PC-9 (cell line): Measurements from ENCODE around the gene ABCA4. TPM values are rescaled to one million over a fixed set of nuclear protein-coding genes. Genes with fewer than 3 reads are reported as not detected.

Experiments used
- BruUV-seq: library from RNA; stranded (reverse); fragments of 400-500 nt; replicated peaks from 2 replicates; lab custom pipeline; 2021; lab: Mats Ljungman, UMichigan
- CTCF ChIA-PET: fragments of 300-600 bp; sonication (Branson Sonifier 250); formaldehyde crosslinking; loops from one replicate; lab custom pipeline; 2022; ENCODE audit warnings: antibody characterized with exemption; lab: Charles Lee
- POLR2A ChIA-PET: fragments of 300-600 bp; sonication (Branson Sonifier 250); formaldehyde crosslinking; loops from one replicate; lab custom pipeline; 2022; ENCODE audit warnings: antibody characterized with exemption; ENCODE audit not compliant: unreplicated experiment; lab: Charles Lee
- DNase-seq, 2 experiments: peaks; one replicate each; pipeline versions ENCODE4 v3.0.0 to v3.0.0-alpha.2; 2015 to 2022; ENCODE audit warnings: mixed read lengths in 1 of 2
- H2AFZ ChIP-seq: fragments of 200-600 bp; sonication (generic); 2 replicates; pipeline ENCODE4 v1.8.1; 2017; ENCODE audit warnings: antibody characterized with exemption
- H3F3A ChIP-seq: fragments of 200-600 bp; sonication (generic); 2 replicates; pipeline ENCODE4 v1.8.1; 2017; ENCODE audit warnings: antibody characterized with exemption, mild to moderate bottlenecking, low read depth; ENCODE audit not compliant: insufficient read depth
- H3K27ac ChIP-seq: fragments of 200-600 bp; sonication (generic); 2 replicates; pipeline ENCODE4 v1.6.1; 2016; ENCODE audit warnings: mixed run types
- H3K27me3 ChIP-seq: fragments of 200-600 bp; sonication (generic); 2 replicates; pipeline ENCODE4 v1.6.1; 2016; ENCODE audit warnings: low read depth, mixed run types; ENCODE audit not compliant: insufficient read depth
- H3K36me3 ChIP-seq: fragments of 200-600 bp; sonication (generic); 2 replicates; pipeline ENCODE4 v1.6.1; 2016; ENCODE audit warnings: low read depth, mixed run types
- H3K4me1 ChIP-seq: fragments of 200-600 bp; sonication (generic); replicated peaks from 2 replicates; pipeline ENCODE4 v1.6.1; 2016; ENCODE audit warnings: mixed run types; ENCODE audit not compliant: insufficient read depth
- H3K4me2 ChIP-seq: fragments of 200-600 bp; sonication (generic); 2 replicates; pipeline ENCODE4 v1.6.1; 2017; ENCODE audit warnings: mixed run types
- H3K4me3 ChIP-seq: fragments of 200-600 bp; sonication (generic); 2 replicates; pipeline ENCODE4 v1.6.1; 2016; ENCODE audit warnings: mixed run types
- H3K79me2 ChIP-seq: fragments of 200-600 bp; sonication (generic); 2 replicates; pipeline ENCODE4 v1.6.1; 2017; ENCODE audit warnings: low read depth, mixed run types
- H3K9me2 ChIP-seq: fragments of 200-600 bp; sonication (generic); 2 replicates; pipeline ENCODE4 v1.8.1; 2017; ENCODE audit warnings: mild to moderate bottlenecking; ENCODE audit not compliant: insufficient read depth
- H3K9me3 ChIP-seq: fragments of 200-600 bp; sonication (generic); 2 replicates; pipeline ENCODE4 v1.8.1; 2016; ENCODE audit warnings: low read depth; ENCODE audit not compliant: insufficient read depth
- H4K20me1 ChIP-seq: fragments of 200-600 bp; sonication (generic); 2 replicates; pipeline ENCODE4 v1.8.1; 2017; ENCODE audit not compliant: insufficient read depth
- CTCF ChIP-seq: fragments of 200-600 bp; sonication (generic); conservative IDR thresholded peaks from 2 replicates; pipeline ENCODE4 v1.6.1; 2017; ENCODE audit warnings: mixed run types, antibody characterized with exemption, mild to moderate bottlenecking, moderate library complexity
- EZH2 ChIP-seq: fragments of 200-600 bp; sonication (generic); IDR thresholded peaks from 2 replicates; pipeline ENCODE4 v1.8.0; 2017; ENCODE audit warnings: antibody characterized with exemption, low read depth
- intact Hi-C: fragments of 100-400 bp; cut with micrococcal nuclease; formaldehyde crosslinking; loops from one replicate; pipeline ENCODE4 v1.10.0; 2022; ENCODE audit not compliant: unreplicated experiment
- total RNA-seq: library from RNA; stranded (reverse); gene quantifications from 2 replicates; pipeline ENCODE4 v1.2.3, GENCODE V29; 2021

The ABCA4 gene
- total RNA-seq, 1 experiment from 2014 or later: 20.8 TPM

GRCh38 chr1:94070865-94071264 lies 50.1 kb downstream of the ABCA4 start:
- Histone ChIP-seq H3K27ac (no peak overlapping the region), H3F3A (peaks cover 45% of the 10 kb centered on the region), H3K27me3 (no peaks in the 10 kb centered on the region), H3K4me1 (peaks cover 48% of the 10 kb centered on the region), H3K9me3 (no peaks in the 10 kb centered on the region), H3K9me2 (no peaks in the 10 kb centered on the region), H2AFZ (no peak overlapping the region), H3K4me3 (no peak overlapping the region), H4K20me1 (no peaks in the 10 kb centered on the region), H3K79me2 (no peaks in the 10 kb centered on the region), H3K36me3 (no peaks in the 10 kb centered on the region), H3K4me2 (no peak overlapping the region)
- TF ChIP-seq EZH2 (no peak), CTCF (no peak)
- CTCF ChIA-PET: no interaction called here
- intact Hi-C loops: no loop called here
- POLR2A ChIA-PET: no interaction called here
- BruUV-seq: no TSS peak
- no peak for DNase-seq

DNA sequence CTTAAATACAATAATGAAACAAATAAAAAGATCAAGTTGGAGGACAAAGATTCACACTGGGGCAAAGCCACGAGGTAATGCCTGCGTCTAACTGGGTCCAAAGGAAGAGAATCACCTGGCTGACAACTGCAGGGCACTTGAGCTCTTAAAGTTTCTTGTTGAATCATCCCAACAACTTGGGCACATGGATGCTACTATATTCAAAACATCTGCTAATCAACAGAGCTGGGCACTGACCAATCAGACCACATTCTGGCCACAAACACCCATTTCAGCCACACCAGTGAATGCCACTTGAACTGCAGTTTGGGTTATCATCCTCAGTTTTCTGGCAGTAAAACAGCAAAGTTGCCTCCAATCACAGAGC lies 51.0 kb downstream of the ABCA4 start:
- no peak for DNase-seq
- ChIA-PET CTCF (no interaction called here), POLR2A (no interaction called here)
- no peaks in the 10 kb centered on the region for H3K36me3 ChIP-seq
- H3K79me2 ChIP-seq: no peaks in the 10 kb centered on the region
- H3K27ac ChIP-seq: peak overlapping the region; percentile 89
- no TSS peak for BruUV-seq
- no peak overlapping the region for H3K4me3 ChIP-seq
- H3K9me3 ChIP-seq: no peaks in the 10 kb centered on the region
- no peaks in the 10 kb centered on the region for H3K9me2 ChIP-seq
- H2AFZ ChIP-seq: no peak overlapping the region
- TF ChIP-seq CTCF (no peak), EZH2 (no peak)
- no peaks in the 10 kb centered on the region for H3K27me3 ChIP-seq
- no peaks in the 10 kb centered on the region for H4K20me1 ChIP-seq
- H3K4me2 ChIP-seq: peak overlapping the region; percentile 55
- peaks cover 48% of the 10 kb centered on the region for H3F3A ChIP-seq
- intact Hi-C loops: loop anchor here (2.0 to 5.0 kb wide), 4 partner anchors 25 to 177 kb away; no protein-coding TSS in a partner anchor
- H3K4me1 ChIP-seq: peaks cover 54% of the 10 kb centered on the region

- BruUV-seq: no TSS peak
- Histone ChIP-seq H3K79me2 (no peaks in the 10 kb centered on the region), H3K36me3 (no peaks in the 10 kb centered on the region), H2AFZ (0 out of 2 replicates have a peak overlapping the region, but pooled peaks have one; percentile 8), H3K9me3 (no peaks in the 10 kb centered on the region), H3K4me3 (no peak overlapping the region), H3K4me1 (peaks cover 54% of the 10 kb centered on the region), H4K20me1 (no peaks in the 10 kb centered on the region), H3F3A (peaks cover 48% of the 10 kb centered on the region), H3K9me2 (no peaks in the 10 kb centered on the region), H3K4me2 (peak overlapping the region; percentile 55), H3K27ac (peak overlapping the region; percentile 89), H3K27me3 (no peaks in the 10 kb centered on the region)
- ChIA-PET POLR2A (interaction anchor here (0.5 to 2.2 kb wide), 6 partner anchors 22 to 730 kb away, joined by 3 to 20 read pairs (median 6); no protein-coding TSS in a partner anchor), CTCF (interaction anchor here (0.5 to 1.6 kb wide), 4 partner anchors 18 to 175 kb away, joined by 3 to 5 read pairs (median 4); no protein-coding TSS in a partner anchor)
- TF ChIP-seq EZH2 (no peak), CTCF (no peak)
- intact Hi-C loops: loop anchor here (1.0 to 5.0 kb wide), 7 partner anchors 24 to 256 kb away; no protein-coding TSS in a partner anchor
- DNase-seq: peak; percentile 58 to 97
Measured at GRCh38 chr1:94068999-94069918, 51.7 kb downstream of the ABCA4 start.
